Brain microvascular endothelial cell (primary cell): ENCODE data around the gene CACHD1.
A peak's percentile ranks its signal among the peaks of the same experiment; 100 is the strongest.

Experiments used
- DNase-seq: peaks from one replicate; pipeline ENCODE4 v3.0.0-alpha.2; 2020
- H3K27ac ChIP-seq: fragments of 250-450 bp; sonication (Bioruptor Pico); 2 replicates; pipeline ENCODE4 v1.5.1; 2020; ENCODE audit warnings: mild to moderate bottlenecking, moderate library complexity
- H3K27me3 ChIP-seq: fragments of 250-450 bp; sonication (Bioruptor Pico); replicated peaks from 2 replicates; pipeline ENCODE4 v1.5.1; 2020; ENCODE audit warnings: mild to moderate bottlenecking
- H3K36me3 ChIP-seq: fragments of 250-450 bp; sonication (Bioruptor Pico); replicated peaks from 2 replicates; pipeline ENCODE4 v1.5.1; 2020; ENCODE audit warnings: mild to moderate bottlenecking
- H3K4me3 ChIP-seq: 2 replicates; pipeline ENCODE4 v1.5.1; 2011; ENCODE audit warnings: low read depth, mild to moderate bottlenecking, control low read depth, low read length, moderate library complexity
- in situ Hi-C: cut with HindIII; loops from 2 replicates; pipeline ENCODE4 v1.10.0; 2017; ENCODE audit warnings: low sequenced_read_pairs, low pct_ligation_motif_present
- TF ChIP-seq, protein P1 (sequence below): IDR thresholded peaks from 2 replicates; pipeline ENCODE4 v1.5.1; 2011; ENCODE audit warnings: low read depth, mild to moderate bottlenecking, moderate library complexity, low read length, control low read depth, inconsistent platforms; ENCODE audit errors: missing control alignments

CACHD1 gene

DNA sequence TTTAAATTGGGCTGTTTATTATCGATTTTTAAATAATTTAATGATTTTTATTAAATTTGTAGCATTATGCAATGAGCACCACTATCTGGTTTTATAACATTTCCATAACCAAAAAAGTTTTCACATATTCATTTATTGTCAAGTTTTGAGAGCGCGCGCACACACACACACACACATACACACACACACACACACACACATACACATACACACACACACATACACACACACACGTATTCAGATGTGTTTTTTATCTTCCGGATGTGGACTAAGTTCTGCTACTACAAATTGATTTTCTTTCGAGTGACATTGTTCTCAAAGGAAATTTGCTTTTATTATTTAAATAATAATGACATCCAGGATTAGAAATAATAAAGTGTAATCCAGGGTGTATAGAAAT is 16.3 kb downstream of the CACHD1 start:
- H3K4me3 ChIP-seq = no peak overlapping the region
- in situ Hi-C loops = no loop called here
- TF ChIP-seq, protein P1, sequence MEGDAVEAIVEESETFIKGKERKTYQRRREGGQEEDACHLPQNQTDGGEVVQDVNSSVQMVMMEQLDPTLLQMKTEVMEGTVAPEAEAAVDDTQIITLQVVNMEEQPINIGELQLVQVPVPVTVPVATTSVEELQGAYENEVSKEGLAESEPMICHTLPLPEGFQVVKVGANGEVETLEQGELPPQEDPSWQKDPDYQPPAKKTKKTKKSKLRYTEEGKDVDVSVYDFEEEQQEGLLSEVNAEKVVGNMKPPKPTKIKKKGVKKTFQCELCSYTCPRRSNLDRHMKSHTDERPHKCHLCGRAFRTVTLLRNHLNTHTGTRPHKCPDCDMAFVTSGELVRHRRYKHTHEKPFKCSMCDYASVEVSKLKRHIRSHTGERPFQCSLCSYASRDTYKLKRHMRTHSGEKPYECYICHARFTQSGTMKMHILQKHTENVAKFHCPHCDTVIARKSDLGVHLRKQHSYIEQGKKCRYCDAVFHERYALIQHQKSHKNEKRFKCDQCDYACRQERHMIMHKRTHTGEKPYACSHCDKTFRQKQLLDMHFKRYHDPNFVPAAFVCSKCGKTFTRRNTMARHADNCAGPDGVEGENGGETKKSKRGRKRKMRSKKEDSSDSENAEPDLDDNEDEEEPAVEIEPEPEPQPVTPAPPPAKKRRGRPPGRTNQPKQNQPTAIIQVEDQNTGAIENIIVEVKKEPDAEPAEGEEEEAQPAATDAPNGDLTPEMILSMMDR = no peak
- no peak overlapping the region for H3K27ac ChIP-seq
- no peaks in the 10 kb centered on the region for H3K27me3 ChIP-seq
- DNase-seq = no peak
- no peaks in the 10 kb centered on the region for H3K36me3 ChIP-seq

DNA sequence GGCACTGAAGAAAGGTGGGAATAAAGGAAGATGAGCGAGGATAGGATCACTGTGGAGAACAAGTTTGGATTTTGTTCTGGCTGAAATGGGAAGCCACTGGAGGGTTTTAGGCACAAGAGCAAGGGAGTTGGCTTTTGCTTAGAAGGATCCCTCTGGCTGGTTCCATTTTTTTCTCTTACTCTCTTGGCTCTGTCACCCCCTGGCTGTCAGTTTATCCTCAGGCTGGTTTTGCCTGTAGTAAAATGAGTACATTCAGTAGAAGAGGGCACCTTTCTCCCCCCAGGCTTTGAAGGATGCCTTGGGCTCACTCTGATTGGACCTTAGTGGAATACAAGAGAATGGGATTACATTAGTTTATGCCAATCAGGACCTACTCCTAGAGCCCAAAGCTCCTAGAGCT is 17.1 kb downstream of the CACHD1 start:
- Histone ChIP-seq H3K4me3 (no peak overlapping the region), H3K27ac (no peak overlapping the region), H3K36me3 (no peaks in the 10 kb centered on the region), H3K27me3 (no peaks in the 10 kb centered on the region)
- TF ChIP-seq, protein P1 = peak; percentile 41
- DNase-seq = no peak
- in situ Hi-C loops = no loop called here

DNA sequence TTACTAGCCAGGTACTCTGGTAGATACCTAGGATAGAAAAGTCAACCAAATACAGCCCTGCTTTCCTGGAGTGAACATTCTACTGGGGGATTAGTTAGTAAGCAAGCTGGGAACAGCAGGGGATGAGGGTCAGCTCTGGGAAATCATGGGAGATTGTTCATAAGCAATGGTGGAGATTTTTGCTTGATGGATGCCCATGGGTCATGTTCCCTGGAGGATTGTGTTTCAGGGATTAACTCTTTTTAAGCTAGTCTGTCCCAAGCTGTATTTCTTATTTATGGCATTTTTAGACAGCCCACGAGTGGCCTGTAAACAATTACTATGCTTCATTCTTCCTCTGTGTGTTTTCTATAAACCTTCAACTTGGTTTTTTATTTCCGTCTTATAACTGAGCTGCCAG is 18.9 kb downstream of the CACHD1 start:
- H3K27me3 ChIP-seq = no peaks in the 10 kb centered on the region
- no peaks in the 10 kb centered on the region for H3K36me3 ChIP-seq
- DNase-seq = no peak
- no peak overlapping the region for H3K27ac ChIP-seq
- H3K4me3 ChIP-seq = no peak overlapping the region
- in situ Hi-C loops = no loop called here
- TF ChIP-seq, protein P1 = no peak

DNA sequence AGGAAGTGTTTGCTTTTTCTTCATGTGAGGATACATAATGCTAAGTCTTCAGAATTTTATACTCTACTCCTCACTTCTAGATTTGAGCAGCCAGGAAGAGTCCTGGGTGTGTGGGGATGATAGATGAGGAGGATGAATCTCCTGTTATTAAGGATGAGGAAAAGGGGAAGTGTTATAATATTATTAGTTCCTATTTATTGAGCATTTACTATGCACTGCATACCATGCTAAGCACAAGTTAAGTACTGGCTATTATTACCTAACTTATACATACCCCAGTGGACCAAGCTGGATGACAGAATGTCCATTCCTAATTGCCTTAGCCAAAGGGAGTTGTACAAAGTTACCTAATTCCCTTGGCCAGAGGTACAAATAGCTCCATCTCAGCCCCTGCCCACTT is 19.8 kb downstream of the CACHD1 start:
- no peak overlapping the region for H3K27ac ChIP-seq
- in situ Hi-C loops = no loop called here
- no peaks in the 10 kb centered on the region for H3K36me3 ChIP-seq
- no peaks in the 10 kb centered on the region for H3K27me3 ChIP-seq
- no peak for DNase-seq
- no peak overlapping the region for H3K4me3 ChIP-seq
- TF ChIP-seq, protein P1 = no peak

DNA sequence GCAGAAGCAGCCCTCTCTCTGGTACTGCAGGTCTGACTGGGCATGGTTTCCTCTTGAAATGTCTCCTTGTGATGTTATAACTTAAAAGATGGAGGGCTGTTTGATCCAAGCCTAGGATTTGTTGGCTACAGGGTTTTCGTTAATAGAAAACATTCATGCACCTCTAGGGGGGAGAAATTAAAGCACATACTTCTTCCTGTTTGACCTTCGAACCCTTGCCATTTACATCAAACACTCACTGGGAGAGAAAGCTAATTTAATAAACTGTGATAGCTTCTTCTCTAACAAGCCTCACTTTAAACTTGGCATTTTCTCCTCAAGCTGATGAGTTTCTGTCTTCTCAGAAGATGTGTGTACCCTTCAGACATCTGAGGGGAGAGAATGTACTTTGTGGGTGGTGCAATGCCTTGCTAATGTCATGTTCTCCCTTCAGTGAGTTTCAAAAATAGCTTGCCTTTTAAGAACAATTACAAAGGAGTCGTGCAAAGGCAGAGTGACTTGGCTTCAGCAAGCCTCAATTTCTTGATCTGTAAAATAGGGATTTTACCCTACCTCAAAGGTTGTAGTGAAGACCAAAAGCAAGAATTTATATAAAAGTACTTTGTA is 20.4 kb downstream of the CACHD1 start:
- in situ Hi-C loops = no loop called here
- DNase-seq = no peak
- Histone ChIP-seq H3K4me3 (no peak overlapping the region), H3K27me3 (no peaks in the 10 kb centered on the region), H3K36me3 (no peaks in the 10 kb centered on the region), H3K27ac (no peak overlapping the region)
- TF ChIP-seq, protein P1 = no peak

DNA sequence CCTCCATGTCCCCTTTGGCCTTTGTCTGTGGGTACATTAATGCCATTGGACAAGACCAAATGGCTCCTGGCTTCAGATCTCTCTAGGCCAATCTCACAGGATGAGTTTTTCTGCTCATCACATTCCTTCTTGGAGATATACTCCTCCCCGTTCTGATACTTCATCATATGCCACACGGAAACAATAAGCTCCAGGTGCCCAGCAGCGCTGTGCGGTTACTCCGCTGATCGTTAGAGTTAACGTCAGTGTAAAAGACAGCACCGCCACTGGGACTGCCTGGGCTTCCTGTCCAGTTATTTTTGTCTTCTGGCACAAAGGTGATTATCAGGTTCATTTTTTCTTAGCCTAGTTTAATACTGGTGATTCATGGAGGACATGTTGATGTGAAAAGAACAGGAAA is 22.5 kb downstream of the CACHD1 start:
- H3K4me3 ChIP-seq = no peak overlapping the region
- DNase-seq = no peak
- no peaks in the 10 kb centered on the region for H3K36me3 ChIP-seq
- no peak overlapping the region for H3K27ac ChIP-seq
- H3K27me3 ChIP-seq = no peaks in the 10 kb centered on the region
- in situ Hi-C loops = no loop called here
- TF ChIP-seq, protein P1 = no peak
